PC-9 (cell line): ENCODE data around the gene CACNG8. TPM values are rescaled to one million over a fixed set of nuclear protein-coding genes. Genes with fewer than 3 reads are reported as not detected.
A peak's percentile ranks its signal among the peaks of the same experiment; 100 is the strongest.
"Not testable (repeated sequence)": the region's sequence is repeated elsewhere in the genome, so short reads cannot be mapped to it uniquely, and the experiment has no call there.

Experiments used
- BruUV-seq: library from RNA; stranded (reverse); fragments of 400-500 nt; replicated peaks from 2 replicates; lab custom pipeline; 2021; lab: Mats Ljungman, UMichigan
- CTCF ChIA-PET: fragments of 300-600 bp; sonication (Branson Sonifier 250); formaldehyde crosslinking; loops from one replicate; lab custom pipeline; 2022; ENCODE audit warnings: antibody characterized with exemption; lab: Charles Lee
- POLR2A ChIA-PET: fragments of 300-600 bp; sonication (Branson Sonifier 250); formaldehyde crosslinking; loops from one replicate; lab custom pipeline; 2022; ENCODE audit warnings: antibody characterized with exemption; ENCODE audit not compliant: unreplicated experiment; lab: Charles Lee
- DNase-seq, 2 experiments: peaks; one replicate each; pipeline versions ENCODE4 v3.0.0 to v3.0.0-alpha.2; 2015 to 2022; ENCODE audit warnings: mixed read lengths in 1 of 2
- H2AFZ ChIP-seq: fragments of 200-600 bp; sonication (generic); 2 replicates; pipeline ENCODE4 v1.8.1; 2017; ENCODE audit warnings: antibody characterized with exemption
- H3F3A ChIP-seq: fragments of 200-600 bp; sonication (generic); 2 replicates; pipeline ENCODE4 v1.8.1; 2017; ENCODE audit warnings: antibody characterized with exemption, mild to moderate bottlenecking, low read depth; ENCODE audit not compliant: insufficient read depth
- H3K27ac ChIP-seq: fragments of 200-600 bp; sonication (generic); 2 replicates; pipeline ENCODE4 v1.6.1; 2016; ENCODE audit warnings: mixed run types
- H3K27me3 ChIP-seq: fragments of 200-600 bp; sonication (generic); 2 replicates; pipeline ENCODE4 v1.6.1; 2016; ENCODE audit warnings: low read depth, mixed run types; ENCODE audit not compliant: insufficient read depth
- H3K36me3 ChIP-seq: fragments of 200-600 bp; sonication (generic); 2 replicates; pipeline ENCODE4 v1.6.1; 2016; ENCODE audit warnings: low read depth, mixed run types
- H3K4me1 ChIP-seq: fragments of 200-600 bp; sonication (generic); replicated peaks from 2 replicates; pipeline ENCODE4 v1.6.1; 2016; ENCODE audit warnings: mixed run types; ENCODE audit not compliant: insufficient read depth
- H3K4me2 ChIP-seq: fragments of 200-600 bp; sonication (generic); 2 replicates; pipeline ENCODE4 v1.6.1; 2017; ENCODE audit warnings: mixed run types
- H3K4me3 ChIP-seq: fragments of 200-600 bp; sonication (generic); 2 replicates; pipeline ENCODE4 v1.6.1; 2016; ENCODE audit warnings: mixed run types
- H3K79me2 ChIP-seq: fragments of 200-600 bp; sonication (generic); 2 replicates; pipeline ENCODE4 v1.6.1; 2017; ENCODE audit warnings: low read depth, mixed run types
- H3K9me2 ChIP-seq: fragments of 200-600 bp; sonication (generic); 2 replicates; pipeline ENCODE4 v1.8.1; 2017; ENCODE audit warnings: mild to moderate bottlenecking; ENCODE audit not compliant: insufficient read depth
- H3K9me3 ChIP-seq: fragments of 200-600 bp; sonication (generic); 2 replicates; pipeline ENCODE4 v1.8.1; 2016; ENCODE audit warnings: low read depth; ENCODE audit not compliant: insufficient read depth
- H4K20me1 ChIP-seq: fragments of 200-600 bp; sonication (generic); 2 replicates; pipeline ENCODE4 v1.8.1; 2017; ENCODE audit not compliant: insufficient read depth
- EZH2 ChIP-seq: fragments of 200-600 bp; sonication (generic); IDR thresholded peaks from 2 replicates; pipeline ENCODE4 v1.8.0; 2017; ENCODE audit warnings: antibody characterized with exemption, low read depth
- intact Hi-C: fragments of 100-400 bp; cut with micrococcal nuclease; formaldehyde crosslinking; loops from one replicate; pipeline ENCODE4 v1.10.0; 2022; ENCODE audit not compliant: unreplicated experiment
- total RNA-seq: library from RNA; stranded (reverse); gene quantifications from 2 replicates; pipeline ENCODE4 v1.2.3, GENCODE V29; 2021
- TF ChIP-seq, protein P1 (sequence below): fragments of 200-600 bp; sonication (generic); conservative IDR thresholded peaks from 2 replicates; pipeline ENCODE4 v1.6.1; 2017; ENCODE audit warnings: mixed run types, antibody characterized with exemption, mild to moderate bottlenecking, moderate library complexity

The CACNG8 gene
- total RNA-seq, 1 experiment from 2014 or later, result 2.9 TPM

DNA sequence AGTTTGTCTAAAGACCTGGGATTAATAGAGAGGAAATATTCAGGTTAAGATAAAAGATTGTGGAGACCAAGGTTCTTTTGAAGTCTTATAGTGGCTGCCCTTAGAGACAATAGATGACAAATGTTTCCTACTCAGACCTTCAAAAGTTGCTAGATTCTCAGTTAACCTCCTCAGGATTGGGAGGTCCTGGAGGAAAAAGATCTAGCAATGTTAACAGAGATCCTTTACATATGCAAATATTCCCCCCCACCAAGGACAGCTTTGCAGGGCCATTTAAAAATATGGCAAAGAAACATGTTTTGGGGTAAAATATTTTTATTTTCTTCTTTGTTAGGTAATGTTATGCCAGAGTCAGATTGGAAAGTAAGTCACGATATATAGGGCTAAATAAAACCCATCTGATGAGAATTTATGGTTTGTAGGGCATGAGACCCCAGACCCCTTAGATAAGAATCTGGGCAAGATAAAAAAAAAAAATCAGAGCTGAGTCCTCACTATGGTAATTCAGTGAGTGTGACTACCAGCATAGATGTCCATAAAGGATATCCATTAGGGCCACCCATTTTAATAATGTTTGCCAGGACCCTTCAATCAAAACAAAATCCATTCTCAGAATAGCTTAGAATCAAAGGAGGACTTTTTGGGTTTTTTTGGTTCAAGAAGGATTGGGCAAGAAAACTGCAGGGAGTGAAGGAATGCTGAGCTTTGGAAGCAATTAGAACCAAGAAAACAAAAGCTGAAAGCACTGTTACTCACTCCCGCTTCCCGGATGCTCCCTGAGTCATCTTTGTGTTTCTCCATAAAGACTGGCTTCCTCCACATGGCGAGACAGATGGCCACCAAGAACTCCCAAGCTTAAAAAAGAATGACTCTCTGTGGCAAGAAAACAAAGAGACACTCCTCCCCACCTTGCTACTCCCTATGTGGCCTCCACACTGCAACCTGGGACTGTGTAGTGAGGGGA, 72.8 kb downstream of the CACNG8 start:
- ChIA-PET POLR2A (interaction anchor here (0.6 to 0.7 kb wide), 3 partner anchors 60 to 228 kb away, joined by 4 to 9 read pairs (median 7); no protein-coding TSS in a partner anchor), CTCF (interaction anchor here (0.6 kb wide), 1 partner anchor 11 kb away, joined by 3 read pairs; no protein-coding TSS in a partner anchor)
- intact Hi-C loops, result loop anchor here (10.0 kb wide), 1 partner anchor 841 kb away; the partner anchor contains the start of gene ZNF665
- H3K4me1 ChIP-seq, result peaks cover 21% of the 10 kb centered on the region
- H3K4me2 ChIP-seq, result peak overlapping the region; percentile 42
- no peak overlapping the region for H3K4me3 ChIP-seq
- TF ChIP-seq, protein P1, sequence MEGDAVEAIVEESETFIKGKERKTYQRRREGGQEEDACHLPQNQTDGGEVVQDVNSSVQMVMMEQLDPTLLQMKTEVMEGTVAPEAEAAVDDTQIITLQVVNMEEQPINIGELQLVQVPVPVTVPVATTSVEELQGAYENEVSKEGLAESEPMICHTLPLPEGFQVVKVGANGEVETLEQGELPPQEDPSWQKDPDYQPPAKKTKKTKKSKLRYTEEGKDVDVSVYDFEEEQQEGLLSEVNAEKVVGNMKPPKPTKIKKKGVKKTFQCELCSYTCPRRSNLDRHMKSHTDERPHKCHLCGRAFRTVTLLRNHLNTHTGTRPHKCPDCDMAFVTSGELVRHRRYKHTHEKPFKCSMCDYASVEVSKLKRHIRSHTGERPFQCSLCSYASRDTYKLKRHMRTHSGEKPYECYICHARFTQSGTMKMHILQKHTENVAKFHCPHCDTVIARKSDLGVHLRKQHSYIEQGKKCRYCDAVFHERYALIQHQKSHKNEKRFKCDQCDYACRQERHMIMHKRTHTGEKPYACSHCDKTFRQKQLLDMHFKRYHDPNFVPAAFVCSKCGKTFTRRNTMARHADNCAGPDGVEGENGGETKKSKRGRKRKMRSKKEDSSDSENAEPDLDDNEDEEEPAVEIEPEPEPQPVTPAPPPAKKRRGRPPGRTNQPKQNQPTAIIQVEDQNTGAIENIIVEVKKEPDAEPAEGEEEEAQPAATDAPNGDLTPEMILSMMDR, result no peak
- TF ChIP-seq EZH2, result no peak
- no peaks in the 10 kb centered on the region for H3K9me2 ChIP-seq
- H2AFZ ChIP-seq, result 0 out of 2 replicates have a peak overlapping the region, but pooled peaks have one; percentile 59
- H3K79me2 ChIP-seq, result no peaks in the 10 kb centered on the region
- peaks cover 8% of the 10 kb centered on the region for H3F3A ChIP-seq
- no TSS peak for BruUV-seq
- H3K27ac ChIP-seq, result peak overlapping the region; percentile 36
- H4K20me1 ChIP-seq, result no peaks in the 10 kb centered on the region
- H3K9me3 ChIP-seq, result no peaks in the 10 kb centered on the region
- DNase-seq, result peak; percentile 32 to 75
- no peaks in the 10 kb centered on the region for H3K27me3 ChIP-seq
- no peaks in the 10 kb centered on the region for H3K36me3 ChIP-seq

DNA sequence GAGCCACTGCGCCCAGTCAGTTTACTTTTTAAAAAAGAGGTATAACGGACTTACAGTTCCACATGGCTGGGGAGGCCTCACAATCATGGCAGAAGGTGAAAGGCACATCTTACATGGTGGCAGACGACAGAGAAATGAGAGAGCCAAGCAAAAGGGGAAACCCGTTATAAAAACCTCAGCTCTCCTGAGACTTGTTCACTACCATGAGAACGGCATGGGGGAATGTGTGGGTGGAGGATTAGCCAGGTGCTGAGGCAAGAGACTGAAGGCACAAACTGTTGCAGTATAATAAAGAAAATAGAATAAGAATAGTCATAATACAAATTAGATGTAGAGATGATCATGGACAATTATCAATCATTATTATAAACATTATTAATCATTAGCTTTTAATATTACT, 73.8 kb downstream of the CACNG8 start:
- POLR2A ChIA-PET, DNase-seq, CTCF ChIA-PET, H2AFZ ChIP-seq, H4K20me1 ChIP-seq, BruUV-seq, H3K36me3 ChIP-seq, H3F3A ChIP-seq, H3K9me2 ChIP-seq, H3K79me2 ChIP-seq, H3K4me2 ChIP-seq, H3K27me3 ChIP-seq, H3K27ac ChIP-seq, H3K9me3 ChIP-seq, H3K4me3 ChIP-seq: not testable (repeated sequence)
- H3K4me1 ChIP-seq, result peaks cover 14% of the 10 kb centered on the region
- intact Hi-C loops, result loop anchor here (10.0 kb wide), 1 partner anchor 842 kb away; the partner anchor contains the start of gene ZNF665

Other genes with a start within 250 kb of the CACNG8 start
- 0.20 and 0.37 TPM in 2 replicates for gene NLRP12, start 138.6 kb upstream of the CACNG8 start, total RNA-seq
- gene MYADM, start 95.1 kb upstream of the CACNG8 start, total RNA-seq, result 230 and 238 TPM in 2 replicates
- gene PRKCG, start 80.7 kb upstream of the CACNG8 start, total RNA-seq, result 5.9 TPM in 2 replicates
- gene CACNG7, start 53.7 kb upstream of the CACNG8 start, total RNA-seq, result not detected in 2 replicates
- 11.5 and 18.7 TPM in 2 replicates for gene CACNG6, start 28.7 kb downstream of the CACNG8 start, total RNA-seq
- 0.59 TPM in 1 of 2 replicates, not detected in the other for gene VSTM1, start 101.0 kb downstream of the CACNG8 start, total RNA-seq
- gene TARM1, start 118.4 kb downstream of the CACNG8 start, total RNA-seq, result not detected in 2 replicates
- gene OSCAR, start 137.9 kb downstream of the CACNG8 start, total RNA-seq, result 0.87 and 2.4 TPM in 2 replicates
- 119 and 134 TPM in 2 replicates for gene NDUFA3, start 139.9 kb downstream of the CACNG8 start, total RNA-seq
- 35.8 and 47.4 TPM in 2 replicates for gene TFPT, start 152.7 kb downstream of the CACNG8 start, total RNA-seq
- gene PRPF31, start 152.8 kb downstream of the CACNG8 start, total RNA-seq, result 86.1 and 109 TPM in 2 replicates
- gene CNOT3, start 174.8 kb downstream of the CACNG8 start, total RNA-seq, result 83.0 and 89.1 TPM in 2 replicates
- gene LENG1, start 196.8 kb downstream of the CACNG8 start, total RNA-seq, result 5.0 and 6.7 TPM in 2 replicates
- gene TMC4, start 210.2 kb downstream of the CACNG8 start, total RNA-seq, result 175 and 194 TPM in 2 replicates
- 488 and 494 TPM in 2 replicates for gene MBOAT7, start 226.6 kb downstream of the CACNG8 start, total RNA-seq
- gene TSEN34, start 228.4 kb downstream of the CACNG8 start, total RNA-seq, result 134 and 162 TPM in 2 replicates
- gene RPS9, start 237.9 kb downstream of the CACNG8 start, total RNA-seq, result 1,266 and 1,888 TPM in 2 replicates